Lung (tissue), 12 donors: Measurements from ENCODE around the gene PARVA. TPM values are rescaled to one million over a fixed set of nuclear protein-coding genes. Genes with fewer than 3 reads are reported as not detected.

ENCODE experiments used
- ATAC-seq: fragments of 200-7000 bp; cut with Tn5 transposase; one replicate; pipeline ENCODE4 v1.9.1; 2020; ENCODE audit warnings: moderate number of reproducible peaks; ENCODE audit not compliant: insufficient read depth, low FRiP score
- DNase-seq, 3 donors: peaks; one replicate each; pipeline ENCODE4 v3.0.0-alpha.2; 2013 to 2017
- H3K27ac ChIP-seq, 2 donors: one replicate each; pipeline ENCODE4 v1.5.1; 2013; ENCODE audit warnings: mild to moderate bottlenecking in 2 of 2, moderate library complexity in 2 of 2, control low read depth in 1 of 2, inconsistent platforms in 1 of 2, low read depth in 1 of 2, low read length in 1 of 2
- H3K27me3 ChIP-seq, 3 donors: one replicate each; pipeline ENCODE4 v1.5.1; 2013; ENCODE audit warnings: low read length in 2 of 3; ENCODE audit not compliant: control insufficient read depth in 3 of 3, insufficient read depth in 3 of 3
- H3K36me3 ChIP-seq, 4 donors: one replicate each; pipeline ENCODE4 v1.5.1; 2013; ENCODE audit warnings: low read length in 4 of 4, mild to moderate bottlenecking in 1 of 4, moderate library complexity in 1 of 4; ENCODE audit not compliant: control insufficient read depth in 4 of 4, insufficient read depth in 4 of 4
- H3K4me1 ChIP-seq, 5 donors: one replicate each; pipeline ENCODE4 v1.5.1; 2013; ENCODE audit warnings: low read length in 5 of 5, mild to moderate bottlenecking in 2 of 5, moderate library complexity in 1 of 5; ENCODE audit not compliant: control insufficient read depth in 5 of 5, insufficient read depth in 5 of 5
- H3K4me3 ChIP-seq: one replicate; pipeline ENCODE4 v1.5.1; 2013; ENCODE audit warnings: mild to moderate bottlenecking, control low read depth, moderate library complexity
- H3K9ac ChIP-seq, 2 donors: one replicate each; pipeline ENCODE4 v1.5.1; 2013; ENCODE audit warnings: low read length in 2 of 2, control low read depth in 1 of 2; ENCODE audit not compliant: insufficient read depth in 1 of 2
- H3K9me3 ChIP-seq, 4 donors: one replicate each; pipeline ENCODE4 v1.5.1; 2013; ENCODE audit warnings: low read length in 3 of 4, mild to moderate bottlenecking in 1 of 4, moderate library complexity in 1 of 4; ENCODE audit not compliant: control insufficient read depth in 4 of 4, insufficient read depth in 3 of 4
- WGBS, 2 donors: extraction: QIAGEN DNeasy Blood & Tissue Kit; methylation state at CpG; one replicate each; pipeline ENCODE4 v1.1.7; 2013; 5-methylcytosine and 5-hydroxymethylcytosine counted together
- polyA plus RNA-seq, 2 donors: library from polyadenylated mRNA; stranded (reverse); fragments of 200-250 nt; gene quantifications; one replicate each; pipeline ENCODE4 v1.2.1, GENCODE V29; 2013
- total RNA-seq, 2 donors: library from RNA; depleted of rRNA in 1 of 2; stranded (reverse); fragments of >200 nt in 1 of 2; gene quantifications; one replicate each; pipeline ENCODE4 v1.2.1, GENCODE V29; 2014 to 2021
- TF ChIP-seq, protein P1 (sequence below): IDR thresholded peaks from 2 replicates; pipeline ENCODE4 v1.5.1; 2012; ENCODE audit warnings: mild to moderate bottlenecking; ENCODE audit errors: control extremely low read depth, extremely low read depth
- donor health status: control.
- donor health status: control.
- donor health status: Bipolar disorder and iron deficiency.
- donor health status: healthy.
- donor health status: DM: yes; HTN: yes; CAD: no.

PARVA gene
- total and polyA plus RNA-seq, 4 donors: 19.9 to 71.6 (median 36.2) TPM

DNA sequence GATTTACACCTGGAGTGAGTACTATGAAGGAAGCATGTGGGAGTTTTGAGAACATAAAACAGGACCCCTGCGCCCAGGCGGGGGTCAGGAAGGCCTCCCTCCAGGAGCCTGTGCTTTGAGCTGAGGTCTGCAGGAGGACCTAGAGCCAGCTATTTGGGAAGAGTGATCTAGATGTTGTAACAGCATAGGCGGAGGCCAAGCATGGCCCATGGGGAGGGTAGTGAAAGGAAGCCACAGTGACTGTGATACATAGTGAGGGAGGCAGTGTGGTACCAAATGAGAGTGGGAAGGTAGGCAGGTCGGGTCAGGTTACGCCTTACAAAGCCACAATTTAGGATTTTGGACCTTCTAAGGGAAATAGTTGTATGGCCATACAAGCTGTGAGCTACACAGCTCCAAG is 147.5 kb downstream of the PARVA start:
- whole genome bisulfite sequencing, 2 donors: 78 to 85% methylated on average over 5 of the region's 5 CpGs
- no peak overlapping the region for H3K9ac ChIP-seq
- H3K36me3 ChIP-seq: peaks cover 0 to 16% (median 10%) of the 10 kb centered on the region in 4 donors
- ATAC-seq: no peak
- no peak overlapping the region for H3K4me3 ChIP-seq
- H3K4me1 ChIP-seq: peaks cover 0 to 14% (median 0%) of the 10 kb centered on the region in 5 donors
- no peaks in the 10 kb centered on the region for H3K27me3 ChIP-seq
- no peaks in the 10 kb centered on the region for H3K9me3 ChIP-seq
- TF ChIP-seq, protein P1, sequence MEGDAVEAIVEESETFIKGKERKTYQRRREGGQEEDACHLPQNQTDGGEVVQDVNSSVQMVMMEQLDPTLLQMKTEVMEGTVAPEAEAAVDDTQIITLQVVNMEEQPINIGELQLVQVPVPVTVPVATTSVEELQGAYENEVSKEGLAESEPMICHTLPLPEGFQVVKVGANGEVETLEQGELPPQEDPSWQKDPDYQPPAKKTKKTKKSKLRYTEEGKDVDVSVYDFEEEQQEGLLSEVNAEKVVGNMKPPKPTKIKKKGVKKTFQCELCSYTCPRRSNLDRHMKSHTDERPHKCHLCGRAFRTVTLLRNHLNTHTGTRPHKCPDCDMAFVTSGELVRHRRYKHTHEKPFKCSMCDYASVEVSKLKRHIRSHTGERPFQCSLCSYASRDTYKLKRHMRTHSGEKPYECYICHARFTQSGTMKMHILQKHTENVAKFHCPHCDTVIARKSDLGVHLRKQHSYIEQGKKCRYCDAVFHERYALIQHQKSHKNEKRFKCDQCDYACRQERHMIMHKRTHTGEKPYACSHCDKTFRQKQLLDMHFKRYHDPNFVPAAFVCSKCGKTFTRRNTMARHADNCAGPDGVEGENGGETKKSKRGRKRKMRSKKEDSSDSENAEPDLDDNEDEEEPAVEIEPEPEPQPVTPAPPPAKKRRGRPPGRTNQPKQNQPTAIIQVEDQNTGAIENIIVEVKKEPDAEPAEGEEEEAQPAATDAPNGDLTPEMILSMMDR: no peak
- DNase-seq: no peak
- H3K27ac ChIP-seq: no peak overlapping the region

DNA sequence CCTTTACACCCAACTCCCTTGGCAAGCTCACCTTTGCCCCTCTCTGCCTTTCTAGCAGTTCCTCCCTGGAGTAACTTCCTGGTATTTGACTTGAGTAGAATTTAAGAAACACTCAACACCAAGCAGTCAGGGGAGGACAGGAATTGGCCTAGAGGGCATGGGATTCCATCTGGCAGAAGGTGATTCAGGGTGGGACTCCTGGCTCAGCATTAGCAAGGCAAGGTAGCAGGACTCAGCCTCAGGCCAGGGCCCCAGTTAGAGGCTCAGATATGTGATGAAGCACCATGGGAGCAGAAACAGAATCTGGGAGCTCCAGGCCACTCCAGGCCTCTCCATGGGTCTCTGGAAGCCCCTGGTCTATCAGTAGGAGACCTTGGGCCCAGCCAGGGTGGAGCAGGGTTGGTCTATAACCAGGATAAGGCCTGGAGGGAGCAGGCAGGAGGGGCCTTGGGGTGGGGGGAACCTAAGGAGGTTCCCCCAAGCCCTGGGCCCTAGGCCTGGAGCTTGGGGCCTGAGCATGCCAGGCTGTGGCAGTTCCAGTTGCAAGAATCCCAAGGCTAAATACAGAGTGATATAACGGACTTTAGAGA is 148.2 kb downstream of the PARVA start:
- Histone ChIP-seq H3K27ac (no peak overlapping the region), H3K4me3 (no peak overlapping the region), H3K9ac (no peak overlapping the region), H3K36me3 (peaks cover 0 to 16% (median 10%) of the 10 kb centered on the region in 4 donors), H3K4me1 (peaks cover 0 to 14% (median 0%) of the 10 kb centered on the region in 5 donors), H3K27me3 (no peaks in the 10 kb centered on the region), H3K9me3 (no peaks in the 10 kb centered on the region)
- no peak for DNase-seq
- no peak for ATAC-seq
- TF ChIP-seq, protein P1: no peak
- WGBS, 2 donors: 92 to 95% methylated on average over 1 of the region's 1 CpG

GRCh38 chr11:12526789-12527188 is 149.4 kb downstream of the PARVA start:
- Histone ChIP-seq H3K36me3 (peaks cover 0 to 16% (median 12%) of the 10 kb centered on the region in 4 donors), H3K9ac (no peak overlapping the region), H3K4me3 (no peak overlapping the region), H3K27ac (peak overlapping the region in 1 of 2 donors; percentile 6), H3K4me1 (peaks cover 0 to 14% (median 0%) of the 10 kb centered on the region in 5 donors), H3K27me3 (no peaks in the 10 kb centered on the region), H3K9me3 (no peaks in the 10 kb centered on the region)
- TF ChIP-seq, protein P1: no peak
- WGBS, 2 donors: 79 to 84% methylated on average over 1 of the region's 1 CpG
- no peak for DNase-seq
- ATAC-seq: no peak

DNA sequence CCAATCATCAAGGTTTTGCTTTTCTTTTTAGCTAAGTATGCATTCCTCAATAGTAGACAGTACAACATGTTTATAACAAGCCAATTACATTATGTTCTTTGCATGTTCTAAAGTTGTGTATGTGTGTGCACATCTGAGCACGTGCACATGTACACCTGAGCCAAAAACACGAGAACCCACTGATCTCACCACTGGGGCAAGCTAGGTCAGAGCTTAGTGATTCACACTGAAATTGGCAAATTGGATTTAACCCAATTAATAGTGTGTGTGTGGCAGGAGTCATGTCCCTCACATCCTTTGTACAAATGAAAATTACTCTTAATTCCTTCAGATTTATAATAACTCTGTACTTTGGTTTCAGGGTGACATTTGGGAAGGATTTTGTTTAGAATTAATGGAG is 151.1 kb downstream of the PARVA start:
- Histone ChIP-seq H3K9ac (no peak overlapping the region), H3K27me3 (no peaks in the 10 kb centered on the region), H3K36me3 (peaks cover 7 to 19% (median 12%) of the 10 kb centered on the region in 4 donors), H3K4me1 (peaks cover 0 to 10% (median 0%) of the 10 kb centered on the region in 5 donors), H3K27ac (no peak overlapping the region), H3K4me3 (no peak overlapping the region), H3K9me3 (no peaks in the 10 kb centered on the region)
- DNase-seq: no peak
- TF ChIP-seq, protein P1: no peak
- 87 to 93% methylated on average over 2 of the region's 2 CpGs for WGBS, 2 donors
- ATAC-seq: no peak
